IMR-90 (cell line): Measurements from ENCODE around the gene SCRN2. TPM values are rescaled to one million over a fixed set of nuclear protein-coding genes. Genes with fewer than 3 reads are reported as not detected.

Experiments used
- ATAC-seq: fragments of 200-7000 bp; cut with Tn5 transposase; 2 replicates; pipeline ENCODE4 v1.9.1; 2020; ENCODE audit warnings: low read depth, mild to moderate bottlenecking, moderate library complexity
- BruUV-seq: library from RNA; stranded (reverse); fragments of 400-500 nt; replicated peaks from 2 replicates; lab custom pipeline; 2021; lab: Mats Ljungman, UMichigan
- CTCF ChIA-PET: fragments of 300-600 bp; formaldehyde crosslinking; extraction: SDS; loops from one replicate; lab custom pipeline; 2021; ENCODE audit warnings: antibody characterized with exemption; lab: Yijun Ruan, JAX
- POLR2A ChIA-PET: fragments of 300-600 bp; sonication (Branson Sonifier 250); formaldehyde crosslinking; loops from one replicate; lab custom pipeline; 2022; ENCODE audit warnings: antibody characterized with exemption; ENCODE audit not compliant: unreplicated experiment; lab: Charles Lee
- DNase-seq: peaks from one replicate; pipeline ENCODE4 v3.0.0; 2013
- H2AFZ ChIP-seq: replicated peaks from 2 replicates; pipeline ENCODE3; 2013; ENCODE audit warnings: low read length, mild to moderate bottlenecking; ENCODE audit not compliant: poor library complexity
- H2AK5ac ChIP-seq: 2 replicates; pipeline ENCODE4 v1.6.1; 2013; ENCODE audit warnings: low read depth, low read length, inconsistent platforms
- H2AK9ac ChIP-seq: replicated peaks from 2 replicates; pipeline ENCODE3; 2013; ENCODE audit warnings: mild to moderate bottlenecking, low read depth, low read length, moderate library complexity; ENCODE audit not compliant: poor library complexity
- H2BK120ac ChIP-seq: 2 replicates; pipeline ENCODE4 v1.6.1; 2013; ENCODE audit warnings: low read depth, low read length, inconsistent platforms
- H2BK15ac ChIP-seq: 3 replicates; pipeline ENCODE4 v1.6.1; 2013; ENCODE audit warnings: low read depth, low read length, inconsistent platforms
- H2BK20ac ChIP-seq: 2 replicates; pipeline ENCODE4 v1.6.1; 2013; ENCODE audit warnings: low read depth, mild to moderate bottlenecking, inconsistent platforms, low read length, moderate library complexity
- H2BK5ac ChIP-seq: 2 replicates; pipeline ENCODE4 v1.6.1; 2013; ENCODE audit warnings: mild to moderate bottlenecking, low read depth, low read length, inconsistent platforms; ENCODE audit not compliant: poor library complexity, severe bottlenecking
- H3K14ac ChIP-seq: replicated peaks from 2 replicates; pipeline ENCODE4 v1.6.1; 2013; ENCODE audit warnings: low read depth, low read length, inconsistent platforms
- H3K18ac ChIP-seq: 2 replicates; pipeline ENCODE4 v1.6.1; 2013; ENCODE audit warnings: low read depth, low read length, control low read depth
- H3K23ac ChIP-seq: 2 replicates; pipeline ENCODE4 v1.6.1; 2013; ENCODE audit warnings: low read depth, low read length, inconsistent platforms
- H3K27ac ChIP-seq: 2 replicates; pipeline ENCODE4 v1.5.1; 2013; ENCODE audit warnings: mild to moderate bottlenecking, control low read depth, low read length; ENCODE audit not compliant: insufficient read depth
- H3K27me3 ChIP-seq: 2 replicates; pipeline ENCODE4 v1.6.1; 2013; ENCODE audit warnings: low read length; ENCODE audit not compliant: control insufficient read depth, insufficient read depth
- H3K36me3 ChIP-seq: 2 replicates; pipeline ENCODE4 v1.6.1; 2013; ENCODE audit warnings: low read length, mixed read lengths; ENCODE audit not compliant: control insufficient read depth, insufficient read depth
- H3K4ac ChIP-seq: 2 replicates; pipeline ENCODE4 v1.6.1; 2013; ENCODE audit warnings: low read depth, low read length, inconsistent platforms
- H3K4me1 ChIP-seq: 2 replicates; pipeline ENCODE4 v1.6.1; 2013; ENCODE audit warnings: low read length, mixed read lengths; ENCODE audit not compliant: control insufficient read depth, insufficient read depth
- H3K4me2 ChIP-seq: 2 replicates; pipeline ENCODE4 v1.6.1; 2013; ENCODE audit warnings: low read depth, mild to moderate bottlenecking, control low read depth, low read length, moderate library complexity
- H3K4me3 ChIP-seq: 2 replicates; pipeline ENCODE4 v1.5.1; 2013; ENCODE audit warnings: low read depth, mild to moderate bottlenecking, control low read depth, low read length, moderate library complexity; ENCODE audit not compliant: insufficient read depth
- H3K56ac ChIP-seq: 2 replicates; pipeline ENCODE4 v1.6.1; 2013; ENCODE audit warnings: low read length, inconsistent platforms; ENCODE audit not compliant: insufficient read depth; ENCODE audit errors: extremely low read depth
- H3K79me1 ChIP-seq, 2 experiments: 2 replicates each; pipeline ENCODE4 v1.6.1; 2013; ENCODE audit warnings: low read length in 2 of 2, inconsistent platforms in 1 of 2, low read depth in 1 of 2
- H3K9ac ChIP-seq: 2 replicates; pipeline ENCODE4 v1.6.1; 2013; ENCODE audit warnings: low read depth, low read length, control low read depth
- H3K9me1 ChIP-seq: 2 replicates; pipeline ENCODE4 v1.6.1; 2013; ENCODE audit warnings: low read length, inconsistent platforms; ENCODE audit not compliant: insufficient read depth
- H3K9me3 ChIP-seq: 2 replicates; pipeline ENCODE4 v1.6.1; 2013; ENCODE audit warnings: low read length; ENCODE audit not compliant: control insufficient read depth, insufficient read depth
- H4K20me1 ChIP-seq: 2 replicates; pipeline ENCODE4 v1.6.1; 2013; ENCODE audit warnings: low read length, inconsistent platforms; ENCODE audit not compliant: insufficient read depth
- H4K5ac ChIP-seq: 2 replicates; pipeline ENCODE4 v1.6.1; 2013; ENCODE audit warnings: mild to moderate bottlenecking, low read depth, low read length, control low read depth
- H4K8ac ChIP-seq, 2 experiments: 2 replicates each; pipeline ENCODE4 v1.6.1; 2013; ENCODE audit warnings: low read depth in 2 of 2, low read length in 2 of 2, control low read depth in 1 of 2, inconsistent platforms in 1 of 2
- H4K91ac ChIP-seq: 2 replicates; pipeline ENCODE4 v1.6.1; 2013; ENCODE audit warnings: low read depth, low read length, inconsistent platforms; ENCODE audit not compliant: insufficient read depth
- BHLHE40 ChIP-seq: fragments of 150-350 bp; IDR thresholded peaks from 2 replicates; pipeline ENCODE4 v1.6.1; 2016; ENCODE audit warnings: mild to moderate bottlenecking, low read depth, low read length
- CEBPB ChIP-seq: IDR thresholded peaks from 2 replicates; pipeline ENCODE4 v1.6.1; 2012; ENCODE audit warnings: low read depth, low read length, improper control_type of control experiment
- CHD1 ChIP-seq: IDR thresholded peaks from 2 replicates; pipeline ENCODE4 v1.6.1; 2012; ENCODE audit warnings: low read depth, low read length, improper control_type of control experiment
- CTCF ChIP-seq: conservative IDR thresholded peaks from 2 replicates; pipeline ENCODE4 v1.5.1; 2012; ENCODE audit warnings: mild to moderate bottlenecking, low read depth, low read length, improper control_type of control experiment
- ELK1 ChIP-seq: fragments of 150-350 bp; IDR thresholded peaks from 2 replicates; pipeline ENCODE4 v1.6.1; 2016; ENCODE audit warnings: low read depth, mild to moderate bottlenecking, low read length, moderate library complexity, borderline replicate concordance
- FOS ChIP-seq: fragments of 150-350 bp; IDR thresholded peaks from 2 replicates; pipeline ENCODE4 v1.6.1; 2016; ENCODE audit warnings: low read depth, low read length
- MAFK ChIP-seq: IDR thresholded peaks from 2 replicates; pipeline ENCODE4 v1.6.1; 2012; ENCODE audit warnings: low read depth, low read length, improper control_type of control experiment
- MAZ ChIP-seq: IDR thresholded peaks from 2 replicates; pipeline ENCODE4 v1.6.1; 2012; ENCODE audit warnings: low read depth, mild to moderate bottlenecking, low read length, improper control_type of control experiment, moderate library complexity, borderline replicate concordance
- MXI1 ChIP-seq: IDR thresholded peaks from 2 replicates; pipeline ENCODE4 v1.6.1; 2012; ENCODE audit warnings: low read depth, mild to moderate bottlenecking, low read length, moderate library complexity, borderline replicate concordance
- NFE2L2 ChIP-seq: fragments of 150-350 bp; IDR thresholded peaks from 2 replicates; pipeline ENCODE4 v1.6.1; 2016; ENCODE audit warnings: low read depth, mild to moderate bottlenecking, low read length
- POLR2A ChIP-seq: IDR thresholded peaks from 2 replicates; pipeline ENCODE4 v1.6.1; 2012; ENCODE audit warnings: mild to moderate bottlenecking, low read depth, low read length
- RAD21 ChIP-seq: IDR thresholded peaks from 2 replicates; pipeline ENCODE4 v1.6.1; 2012; ENCODE audit warnings: low read length, improper control_type of control experiment
- RCOR1 ChIP-seq: IDR thresholded peaks from 2 replicates; pipeline ENCODE4 v1.6.1; 2012; ENCODE audit warnings: mild to moderate bottlenecking, low read length, improper control_type of control experiment; ENCODE audit not compliant: insufficient replicate concordance
- RFX5 ChIP-seq: IDR thresholded peaks from 2 replicates; pipeline ENCODE4 v1.8.0; 2012; ENCODE audit warnings: low read depth, mild to moderate bottlenecking, low read length, moderate library complexity
- SMC3 ChIP-seq: fragments of 150-350 bp; IDR thresholded peaks from 2 replicates; pipeline ENCODE4 v1.6.1; 2016; ENCODE audit warnings: low read depth, mild to moderate bottlenecking, antibody characterized with exemption, low read length, moderate library complexity
- USF2 ChIP-seq: fragments of 150-350 bp; IDR thresholded peaks from 2 replicates; pipeline ENCODE4 v1.6.1; 2017; ENCODE audit warnings: mild to moderate bottlenecking, antibody characterized with exemption, low read length, low read depth
- WGBS, 2 experiments: methylation state at CpG; one replicate each; pipeline versions ENCODE4 v1.1.5 to v1.1.7; 2013; ENCODE audit warnings: missing lambda C conversion rate in 2 of 2; ENCODE audit not compliant: insufficient read length in 1 of 2; ENCODE audit errors: extremely low coverage in 2 of 2; 5-methylcytosine and 5-hydroxymethylcytosine counted together
- dilution Hi-C: fragments of 300-500 bp; cut with HindIII; formaldehyde crosslinking; loops from one replicate; pipeline ENCODE4 v1.14.3; 2018; ENCODE audit warnings: low sequenced_read_pairs; ENCODE audit not compliant: unreplicated experiment
- in situ Hi-C: fragments of 300-500 bp; cut with MboI; formaldehyde crosslinking; loops from 3 replicates; pipeline ENCODE4 v1.14.3; 2019; ENCODE audit warnings: low sequenced_read_pairs, inconsistent platforms, mixed read lengths
- intact Hi-C: fragments of 100-400 bp; cut with micrococcal nuclease; formaldehyde crosslinking; loops from 2 replicates; pipeline ENCODE4 v1.10.0; 2022
- polyA plus RNA-seq, 3 experiments: library from polyadenylated mRNA; depleted of rRNA; stranded (reverse); fragments of >200 nt; gene quantifications; 2 replicates each; pipeline ENCODE4 v1.2.3, GENCODE V29; 2012; ENCODE audit warnings: low replicate concordance in 1 of 3
- total RNA-seq: library from RNA; depleted of rRNA; stranded (reverse); fragments of >200 nt; gene quantifications from 2 replicates; pipeline ENCODE4 v1.2.3, GENCODE V29; 2012

Gene SCRN2
- total and polyA plus RNA-seq, 2 of the 4 experiments (the other 2 are of a cell fraction): 17.2 to 31.0 TPM

- no peak overlapping the region for H3K4me2 ChIP-seq
- H2BK120ac ChIP-seq: no peak overlapping the region
- H3K9me3 ChIP-seq: no peaks in the 10 kb centered on the region
- ATAC-seq (no peak), DNase-seq (no peak)
- H4K8ac ChIP-seq: no peak overlapping the region
- no peak overlapping the region for H4K91ac ChIP-seq
- H2AFZ ChIP-seq: no peak overlapping the region
- H3K23ac ChIP-seq: no peak overlapping the region
- no peak overlapping the region for H2AK5ac ChIP-seq
- H4K5ac ChIP-seq: no peak overlapping the region
- TF ChIP-seq NFE2L2: no peak
- no peak for TF ChIP-seq MAFK
- no peak for TF ChIP-seq CHD1
- TF ChIP-seq FOS: no peak
- TF ChIP-seq CTCF: no peak
- TF ChIP-seq BHLHE40: no peak
- TF ChIP-seq USF2: no peak
- no peak for TF ChIP-seq RAD21
- no peak for TF ChIP-seq CEBPB
- TF ChIP-seq MXI1: no peak
- TF ChIP-seq SMC3: no peak
- TF ChIP-seq RCOR1: no peak
- no peak for TF ChIP-seq ELK1
- TF ChIP-seq MAZ: no peak
- no peak for TF ChIP-seq RFX5
- no peak for TF ChIP-seq POLR2A
- intact Hi-C loops: no loop called here
- BruUV-seq: no TSS peak
- H3K79me1 ChIP-seq: no peaks in the 10 kb centered on the region
- H2BK5ac ChIP-seq: no peak overlapping the region
- POLR2A ChIA-PET: no interaction called here
- in situ Hi-C loops: no loop called here
- H3K27me3 ChIP-seq: peaks cover 75% of the 10 kb centered on the region
- H3K9ac ChIP-seq: no peak overlapping the region
- dilution Hi-C loops: no loop called here
- no peak overlapping the region for H3K4me3 ChIP-seq
- H3K4me1 ChIP-seq: no peaks in the 10 kb centered on the region
- H3K56ac ChIP-seq: no peak overlapping the region
- no peaks in the 10 kb centered on the region for H4K20me1 ChIP-seq
- H3K36me3 ChIP-seq: no peaks in the 10 kb centered on the region
- no peak overlapping the region for H3K4ac ChIP-seq
- H3K27ac ChIP-seq: no peak overlapping the region
- CTCF ChIA-PET: no interaction called here
- WGBS, 2 experiments: 37% methylated on average over 3 of the region's 5 CpGs; no CpG with 5 or more reads in 1 of the 2 experiments
- no peak overlapping the region for H3K18ac ChIP-seq
- H3K9me1 ChIP-seq: no peaks in the 10 kb centered on the region
- H2AK9ac ChIP-seq: no peak overlapping the region
- no peak overlapping the region for H3K14ac ChIP-seq
- no peak overlapping the region for H2BK15ac ChIP-seq
- H2BK20ac ChIP-seq: no peak overlapping the region
Measured at GRCh38 chr17:47853616-47854015, 12.5 kb upstream of the SCRN2 start.
